Esophagus squamous epithelium (tissue), 5 donors: ENCODE results near the gene HSPA12A. TPM values are rescaled to one million over a fixed set of nuclear protein-coding genes. Genes with fewer than 3 reads are reported as not detected.

Experiments used
- DNase-seq: peaks from one replicate; lab custom pipeline; 2025; lab: John Stamatoyannopoulos, UW
- H3K27ac ChIP-seq, 4 donors: fragments of 200-600 bp; sonication (generic); one replicate each; pipeline ENCODE4 v1.5.1; 2016 to 2019; ENCODE audit warnings: mild to moderate bottlenecking in 1 of 4
- H3K27me3 ChIP-seq, 4 donors: fragments of 200-600 bp; sonication (generic); 1 replicate in 3 of 4; 2 replicates in 1 of 4; pipeline versions ENCODE4 v1.5.1 to v1.6.0; 2017 to 2021; ENCODE audit warnings: antibody characterized with exemption in 1 of 4
- H3K36me3 ChIP-seq, 3 donors: fragments of 200-600 bp; sonication (generic); one replicate each; pipeline ENCODE4 v1.5.1; 2016 to 2019
- H3K4me1 ChIP-seq, 3 donors: fragments of 200-600 bp; sonication (generic); one replicate each; pipeline ENCODE4 v1.5.1; 2017 to 2019
- H3K4me3 ChIP-seq, 4 donors: fragments of 200-600 bp; sonication (generic); 1 replicate in 3 of 4; 2 replicates in 1 of 4; pipeline ENCODE4 v1.5.1; 2016 to 2019; ENCODE audit warnings: mild to moderate bottlenecking in 2 of 4, moderate library complexity in 1 of 4
- H3K9me3 ChIP-seq, 3 donors: fragments of 200-600 bp; sonication (generic); one replicate each; pipeline ENCODE4 v1.5.1; 2016 to 2019
- POLR2A ChIP-seq, 4 donors: fragments of 450-650 bp; IDR thresholded peaks; one replicate each; pipeline ENCODE4 v1.6.1; 2017; ENCODE audit warnings: antibody characterized with exemption in 4 of 4, mild to moderate bottlenecking in 4 of 4, moderate library complexity in 3 of 4
- WGBS, 2 donors: methylation state at CpG; one replicate each; pipeline ENCODE4 v1.1.5; 2018; 5-methylcytosine and 5-hydroxymethylcytosine counted together
- intact Hi-C: fragments of 100-400 bp; cut with DNase I; formaldehyde crosslinking; loops from one replicate; pipeline ENCODE4 v1.15.0; 2022
- total RNA-seq, 4 donors: library from RNA; depleted of rRNA; stranded (reverse); fragments of >200 nt; gene quantifications; one replicate each; pipeline ENCODE4 v1.1.0, GENCODE V29; 2016
- TF ChIP-seq, protein P1 (sequence below), 6 experiments: fragments of 450-650 bp in 4 of 6; fragments of 200-600 bp in 2 of 6; sonication (generic) in 2 of 6; IDR thresholded peaks; one replicate each; pipeline ENCODE4 v1.5.1; 2016 to 2019; ENCODE audit warnings: antibody characterized with exemption in 6 of 6, mild to moderate bottlenecking in 4 of 6, moderate library complexity in 4 of 6
- donor health status: DM: yes; HTN: yes; CAD: no.

Gene HSPA12A
- total RNA-seq, 4 donors from 2014 or later: 1.9 to 5.9 (median 2.3) TPM

DNA sequence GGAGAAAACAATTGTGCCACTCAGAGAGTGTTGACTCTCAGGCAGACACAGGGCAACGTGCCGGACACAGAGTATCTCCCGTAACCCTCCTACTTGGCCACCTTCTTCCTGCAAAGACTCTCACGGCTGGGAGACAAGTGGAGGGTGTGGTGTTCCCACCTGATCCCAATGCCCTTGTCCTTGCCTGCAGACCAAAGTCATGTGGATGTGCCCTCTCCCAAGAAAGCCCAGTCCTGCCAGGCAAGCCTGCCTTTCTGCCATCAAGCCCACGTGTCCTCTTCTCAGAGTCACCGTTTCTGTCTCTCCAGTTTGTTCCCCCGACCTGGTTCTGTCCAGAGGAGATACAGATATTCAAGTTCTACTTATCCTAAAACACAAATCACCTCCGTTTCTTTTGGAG is 120.9 kb downstream of the HSPA12A start:
- Histone ChIP-seq H3K27ac (no peak overlapping the region), H3K36me3 (no peaks in the 10 kb centered on the region), H3K4me3 (no peak overlapping the region), H3K4me1 (no peaks in the 10 kb centered on the region), H3K9me3 (no peaks in the 10 kb centered on the region), H3K27me3 (peaks cover 0 to 29% (median 0%) of the 10 kb centered on the region in 4 donors)
- no peak for DNase-seq
- TF ChIP-seq, protein P1, sequence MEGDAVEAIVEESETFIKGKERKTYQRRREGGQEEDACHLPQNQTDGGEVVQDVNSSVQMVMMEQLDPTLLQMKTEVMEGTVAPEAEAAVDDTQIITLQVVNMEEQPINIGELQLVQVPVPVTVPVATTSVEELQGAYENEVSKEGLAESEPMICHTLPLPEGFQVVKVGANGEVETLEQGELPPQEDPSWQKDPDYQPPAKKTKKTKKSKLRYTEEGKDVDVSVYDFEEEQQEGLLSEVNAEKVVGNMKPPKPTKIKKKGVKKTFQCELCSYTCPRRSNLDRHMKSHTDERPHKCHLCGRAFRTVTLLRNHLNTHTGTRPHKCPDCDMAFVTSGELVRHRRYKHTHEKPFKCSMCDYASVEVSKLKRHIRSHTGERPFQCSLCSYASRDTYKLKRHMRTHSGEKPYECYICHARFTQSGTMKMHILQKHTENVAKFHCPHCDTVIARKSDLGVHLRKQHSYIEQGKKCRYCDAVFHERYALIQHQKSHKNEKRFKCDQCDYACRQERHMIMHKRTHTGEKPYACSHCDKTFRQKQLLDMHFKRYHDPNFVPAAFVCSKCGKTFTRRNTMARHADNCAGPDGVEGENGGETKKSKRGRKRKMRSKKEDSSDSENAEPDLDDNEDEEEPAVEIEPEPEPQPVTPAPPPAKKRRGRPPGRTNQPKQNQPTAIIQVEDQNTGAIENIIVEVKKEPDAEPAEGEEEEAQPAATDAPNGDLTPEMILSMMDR (IDR thresholded peaks at IDR 0.05): no peak
- no peak for TF ChIP-seq POLR2A (IDR thresholded peaks at IDR 0.05)
- WGBS, 2 donors: 82% methylated on average over 8 of the region's 8 CpGs
- intact Hi-C loops: no loop called here

Other genes starting within 250 kb of the HSPA12A start
- not detected for gene PNLIP, start 196.6 kb downstream of the HSPA12A start, total RNA-seq
- not detected for gene PNLIPRP1, start 151.6 kb downstream of the HSPA12A start, total RNA-seq
- gene PNLIPRP2, start 121.6 kb downstream of the HSPA12A start, total RNA-seq: not detected
- under 1 TPM in 2 of 4 donors, not detected in 2; 0.19 to 0.64 TPM for gene ENO4, start 106.9 kb upstream of the HSPA12A start, total RNA-seq